ENCODE measurements around the gene SLX4IP.

Gene SLX4IP

DNA sequence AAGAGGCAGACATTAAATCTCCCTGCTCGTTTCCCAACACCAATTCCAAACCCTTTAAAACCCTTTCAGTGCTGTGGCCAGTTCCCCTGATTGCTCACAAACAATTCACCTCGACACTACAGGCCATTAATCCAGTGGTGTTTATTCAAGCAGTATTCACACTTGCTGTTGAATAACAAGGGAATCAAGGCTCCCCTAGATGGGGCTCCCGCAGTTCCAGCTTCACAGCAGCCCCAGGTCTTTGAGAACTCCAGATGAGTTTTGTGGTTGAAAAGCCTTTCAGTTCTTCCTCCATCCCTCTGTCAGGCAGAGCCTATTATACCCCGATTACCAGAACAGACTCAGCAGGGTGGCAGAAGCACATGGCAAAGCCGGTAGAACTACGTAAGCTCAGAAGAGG, 202.5 kb downstream of the SLX4IP start:
- DNase-seq = no peak

DNA sequence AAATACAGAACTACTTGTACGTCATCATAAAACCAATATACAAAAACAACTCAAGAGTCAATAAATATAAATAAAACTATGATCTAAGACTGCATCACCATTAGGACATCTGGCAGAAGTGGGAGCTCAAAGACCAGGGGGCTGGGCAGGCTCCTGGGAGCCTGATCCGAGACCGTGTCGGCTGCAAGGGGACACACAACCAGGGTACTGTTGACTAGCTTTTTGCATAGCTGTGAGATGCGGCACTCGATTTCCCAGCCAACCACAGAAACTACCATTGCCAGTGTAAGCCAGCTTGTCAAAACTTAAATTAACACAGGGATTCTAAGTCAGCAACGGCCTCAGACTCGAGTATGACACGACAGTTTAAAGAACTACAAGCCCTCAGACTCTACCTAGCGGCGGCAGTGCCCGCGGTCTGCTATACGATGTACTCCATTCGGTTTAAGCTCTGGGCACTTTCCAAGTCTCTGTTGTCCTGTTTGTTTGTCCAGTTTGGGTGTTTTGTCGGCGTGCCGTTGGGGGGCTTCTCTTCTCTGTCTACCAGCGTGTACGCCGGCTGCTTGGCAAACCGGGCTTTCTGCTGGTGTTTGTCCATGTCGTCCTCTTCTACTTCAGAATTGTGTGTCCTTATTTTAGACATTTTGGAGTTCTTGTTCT, 204.1 kb downstream of the SLX4IP start:
- DNase-seq = no peak

DNA sequence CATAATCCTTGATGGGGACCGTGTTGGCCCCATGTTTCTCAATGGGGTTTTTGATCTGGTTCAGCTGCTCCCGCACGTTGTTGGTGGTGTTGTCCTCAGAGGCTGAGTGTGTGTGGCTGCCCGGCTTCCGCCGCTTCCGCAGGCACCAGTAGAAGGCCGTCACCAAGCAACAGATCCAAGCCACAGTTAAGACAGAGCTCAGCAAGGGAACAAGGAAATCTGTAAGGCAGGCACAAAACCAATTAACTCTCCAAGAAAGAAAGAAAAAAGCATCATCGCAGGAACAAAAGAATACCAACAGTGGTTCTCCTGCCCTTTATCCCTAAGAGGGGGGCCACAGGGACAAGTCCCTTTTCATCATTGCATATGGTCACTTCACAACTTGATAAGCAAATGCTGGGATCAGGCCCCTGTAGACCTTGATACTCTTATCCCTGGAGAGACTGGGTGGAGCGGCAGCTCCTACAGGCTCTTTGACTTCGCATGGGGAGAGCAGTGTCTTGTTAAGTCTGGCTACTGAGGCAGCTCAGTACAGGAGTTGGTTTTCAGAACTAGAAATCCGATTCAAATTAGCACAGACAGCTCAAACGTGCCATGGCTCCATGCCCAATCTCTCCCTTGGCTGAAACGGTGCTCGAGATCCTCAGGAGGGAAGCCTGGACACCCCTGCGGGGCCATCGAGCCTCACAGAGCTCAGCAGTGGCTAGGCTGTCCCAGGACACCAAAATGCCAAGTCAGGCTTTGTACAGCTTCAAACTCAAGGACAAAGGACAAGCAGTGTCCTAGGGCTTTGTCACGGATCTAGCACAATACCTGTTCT, 204.8 kb downstream of the SLX4IP start:
- no peak for DNase-seq

DNA sequence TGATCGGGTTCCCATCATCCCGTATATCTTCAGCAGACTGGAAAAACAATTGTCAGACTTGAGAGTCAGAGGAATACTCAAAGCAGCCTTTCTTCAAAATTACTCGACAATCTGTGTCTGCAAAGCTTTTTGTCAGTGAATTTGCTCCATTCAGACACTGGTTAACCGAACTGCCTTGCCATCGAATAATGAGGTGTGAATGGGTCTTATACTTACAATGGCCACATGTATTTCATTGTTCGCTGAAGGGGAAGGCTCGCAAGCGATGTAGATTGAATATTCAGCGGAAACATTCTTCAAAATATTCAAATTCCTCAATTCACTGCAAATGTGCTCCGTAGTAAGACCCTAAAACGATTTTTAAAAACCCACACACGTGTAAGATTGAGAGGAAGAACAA, 205.8 kb downstream of the SLX4IP start:
- DNase-seq = no peak

DNA sequence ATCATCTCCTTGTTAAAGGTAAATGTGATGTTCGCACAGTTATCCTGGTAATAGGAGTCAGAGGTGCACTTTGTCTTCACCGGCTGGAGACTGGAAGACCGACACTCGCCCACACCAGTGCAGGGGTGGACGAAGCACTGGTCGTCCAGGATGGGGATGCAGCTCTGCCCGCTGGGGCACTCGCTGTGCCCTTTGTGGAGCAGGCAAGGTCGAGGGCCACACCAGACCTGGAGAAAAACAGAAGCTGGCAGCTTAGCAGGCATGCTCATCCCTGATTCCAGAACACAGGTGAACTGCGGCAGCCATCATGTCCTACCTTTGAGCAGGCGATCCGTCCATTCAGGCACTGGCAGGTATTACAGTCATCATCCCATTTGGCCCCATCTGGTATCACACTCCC, 206.4 kb downstream of the SLX4IP start:
- no peak for DNase-seq

DNA sequence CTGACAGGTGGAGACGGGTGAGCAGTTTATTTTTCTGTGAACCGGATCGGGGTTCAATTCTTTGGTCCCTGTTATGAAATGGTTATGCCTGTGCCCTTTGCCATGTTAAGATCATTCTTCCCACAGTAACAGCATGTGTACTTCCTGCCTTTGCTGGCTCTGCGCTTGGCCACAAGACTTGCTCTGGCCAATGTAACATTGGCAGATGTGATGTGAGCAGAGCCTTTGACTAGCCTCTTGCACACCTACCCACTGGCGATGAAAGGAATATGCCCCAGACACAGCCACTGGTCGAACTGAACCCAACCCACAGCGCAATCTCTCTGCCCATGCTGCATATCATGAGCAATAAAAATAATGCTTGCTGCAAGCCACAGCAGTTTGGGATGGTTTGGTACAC, 206.8 kb downstream of the SLX4IP start:
- no peak for DNase-seq

DNA sequence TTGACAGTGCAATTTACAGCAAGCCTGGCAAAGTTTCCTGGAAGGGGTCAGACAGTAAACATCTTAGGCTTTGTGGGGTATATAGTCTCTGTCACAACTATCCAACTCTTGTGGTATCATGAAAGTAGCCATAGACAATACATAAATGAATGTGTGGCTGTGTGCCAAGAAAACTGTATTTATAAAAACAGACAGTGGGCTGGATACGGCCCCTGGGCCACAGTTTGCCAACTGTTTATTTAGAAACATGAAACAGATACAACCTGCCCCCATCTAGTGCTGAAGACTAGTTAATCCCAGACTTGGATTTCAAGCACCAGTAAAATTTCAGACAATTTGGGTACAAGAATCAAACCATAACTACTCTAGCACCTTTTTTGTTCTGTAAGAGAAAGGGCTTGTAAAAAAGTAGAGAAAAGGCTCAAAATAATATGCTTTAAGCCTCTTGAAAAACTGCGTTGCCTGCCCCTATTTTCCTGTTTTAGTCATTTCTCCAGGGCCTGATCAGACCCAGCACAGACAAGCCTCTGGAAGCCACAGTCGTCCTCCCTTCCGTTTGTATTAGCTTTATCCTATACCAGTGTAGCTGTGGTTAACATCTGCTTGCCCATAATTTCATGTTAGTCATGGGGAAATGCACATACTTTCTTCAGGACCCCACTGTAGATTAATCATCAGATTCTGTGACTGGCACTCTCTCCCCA, 207.9 kb downstream of the SLX4IP start:
- no peak for DNase-seq

DNA sequence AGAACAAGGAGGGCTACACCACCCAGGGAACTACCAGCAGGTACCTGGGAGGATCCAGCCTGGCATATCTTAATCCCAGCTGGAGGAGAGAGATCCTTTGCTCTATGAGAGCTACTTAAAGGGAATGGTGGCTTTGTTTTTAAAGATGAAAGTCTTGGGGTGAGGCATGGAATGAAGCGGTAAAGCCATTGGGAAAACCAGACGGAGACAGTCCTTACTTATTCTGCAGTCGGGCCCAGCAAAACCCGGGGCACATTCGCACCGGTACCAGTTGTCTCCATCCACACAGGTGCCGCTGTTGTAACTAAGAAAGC, 208.4 kb downstream of the SLX4IP start:
- DNase-seq = no peak

DNA sequence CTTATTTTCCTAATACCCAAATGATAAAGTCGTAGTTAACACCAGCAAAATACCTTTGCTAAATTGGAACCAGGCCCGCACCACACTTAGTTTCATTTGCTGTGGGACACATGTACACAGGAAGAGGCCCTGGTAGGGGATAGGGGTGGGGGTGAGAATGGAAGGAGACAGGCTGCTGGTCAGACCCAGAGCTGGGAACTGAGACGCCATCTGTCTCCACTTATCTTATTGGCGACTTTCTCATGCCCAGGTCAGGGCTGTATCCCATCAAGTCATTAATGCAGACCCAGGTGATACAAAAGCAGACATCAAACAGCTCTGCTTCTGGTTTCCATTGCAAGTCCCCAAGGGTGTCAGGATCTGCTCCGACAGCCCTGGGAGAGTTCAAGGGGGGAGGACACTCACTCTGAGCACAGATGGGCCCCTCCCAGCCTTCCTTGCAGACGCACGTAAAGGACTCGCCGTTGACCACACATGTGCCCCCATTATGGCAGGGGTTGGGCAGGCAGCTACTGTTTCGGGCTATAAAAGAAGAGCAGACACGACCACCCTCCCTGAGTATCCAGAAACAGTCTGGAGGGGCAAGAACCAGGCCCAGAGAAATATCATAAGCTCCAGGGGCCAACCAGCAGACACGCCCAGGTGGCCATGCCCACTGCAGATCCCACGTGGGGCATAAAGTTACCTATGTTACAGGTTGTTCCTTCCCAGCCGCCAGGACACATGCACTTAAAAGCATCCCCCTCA, 209.5 kb downstream of the SLX4IP start:
- no peak for DNase-seq

DNA sequence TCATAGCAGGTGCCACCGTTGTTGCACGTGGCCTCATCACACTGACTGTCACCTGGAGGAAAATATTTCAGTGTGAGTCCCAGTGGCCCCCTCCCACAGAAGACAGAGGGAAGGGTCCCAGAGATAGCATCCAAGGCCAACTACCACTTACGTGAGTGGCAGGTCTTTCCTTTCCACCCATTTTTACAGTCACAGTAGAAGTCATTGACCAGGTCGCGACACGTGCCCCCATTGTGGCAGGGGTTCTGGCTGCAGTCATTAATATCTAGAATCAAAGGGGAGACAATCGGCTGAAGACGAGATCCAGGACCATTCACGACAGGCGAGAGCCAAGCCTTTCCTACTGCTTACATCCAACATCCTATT, 210.1 kb downstream of the SLX4IP start:
- no peak for DNase-seq

DNA sequence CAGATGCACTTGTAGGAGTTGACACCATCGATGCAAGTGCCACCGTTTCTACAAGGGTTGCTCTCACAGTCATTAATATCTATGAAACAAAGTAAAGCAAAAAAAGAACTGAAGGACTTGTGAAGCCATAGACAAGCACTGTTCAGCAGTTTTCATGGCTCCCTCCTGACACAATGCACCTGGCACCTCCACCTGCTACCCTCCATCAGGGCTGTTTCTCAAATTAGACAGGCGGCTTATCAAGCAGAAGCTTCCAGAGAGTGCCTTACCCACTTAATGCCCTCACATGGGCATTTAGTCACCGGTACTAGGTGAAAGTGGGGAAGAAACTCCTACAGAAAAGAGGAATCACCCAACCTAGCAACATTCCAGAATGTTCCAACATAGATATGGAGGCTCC, 210.9 kb downstream of the SLX4IP start:
- no peak for DNase-seq

DNA sequence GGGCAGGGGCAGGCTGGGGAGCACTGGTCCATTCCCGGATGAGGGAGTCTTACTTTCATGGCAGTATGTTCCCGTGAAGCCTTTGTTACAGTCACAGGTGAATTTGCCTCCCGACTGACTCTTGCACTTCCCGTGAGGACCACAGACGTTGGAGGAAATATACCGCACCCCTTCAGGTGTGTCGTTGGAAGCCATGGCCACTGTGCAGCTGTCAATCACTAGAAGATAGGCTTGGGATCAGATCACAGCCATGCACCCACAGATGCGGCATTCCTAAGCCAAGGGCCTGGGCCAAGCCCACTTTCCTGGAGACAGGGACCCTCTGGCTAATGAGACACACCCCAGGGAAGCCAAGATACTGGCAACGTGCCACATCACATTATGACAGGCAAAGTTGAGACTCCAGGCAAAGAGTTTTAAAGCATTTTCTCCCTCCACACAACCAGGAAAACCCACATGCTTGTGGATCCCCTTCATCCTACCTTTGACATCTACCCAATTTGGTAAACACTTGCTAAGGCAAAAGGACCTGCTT, 211.8 kb downstream of the SLX4IP start:
- no peak for DNase-seq

DNA sequence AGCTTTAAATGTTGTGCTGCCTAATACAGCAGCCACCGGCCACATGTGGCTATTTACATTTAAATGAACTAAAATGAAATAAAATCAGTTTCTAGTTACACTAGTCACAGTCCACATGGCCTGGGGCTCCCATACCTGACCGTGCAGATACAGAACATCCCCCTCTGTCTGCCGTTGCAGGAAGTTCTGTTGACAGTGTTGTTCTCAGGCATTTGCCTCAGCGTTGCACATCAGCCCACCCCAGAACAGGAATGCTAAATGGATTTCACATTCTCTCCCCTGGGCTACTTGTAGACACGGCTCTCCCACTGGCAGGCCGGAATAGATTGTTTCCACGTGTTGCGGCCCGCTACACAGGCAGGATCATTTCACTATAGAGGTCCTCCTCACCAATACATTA, 212.4 kb downstream of the SLX4IP start:
- peak; percentile 81 for DNase-seq

DNA sequence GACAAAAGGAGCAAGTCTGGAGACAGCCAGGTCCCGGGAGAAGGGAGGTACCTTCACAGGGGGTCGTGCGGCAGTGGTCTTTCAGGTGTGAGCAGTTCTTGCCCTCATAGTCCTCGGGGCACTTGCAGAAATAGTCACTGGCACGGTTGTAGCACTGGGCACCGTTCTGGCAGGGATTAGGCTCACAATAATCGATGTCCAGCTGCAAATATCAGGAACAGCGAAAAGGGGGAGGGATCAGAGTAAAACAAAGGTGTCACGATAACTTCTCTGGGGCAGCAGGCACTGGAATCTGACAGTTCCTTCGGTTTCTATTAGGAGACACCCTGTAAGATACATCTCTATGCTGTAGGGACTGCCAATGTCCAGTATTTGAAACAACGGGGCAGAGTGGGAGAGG, 212.8 kb downstream of the SLX4IP start:
- no peak for DNase-seq

DNA sequence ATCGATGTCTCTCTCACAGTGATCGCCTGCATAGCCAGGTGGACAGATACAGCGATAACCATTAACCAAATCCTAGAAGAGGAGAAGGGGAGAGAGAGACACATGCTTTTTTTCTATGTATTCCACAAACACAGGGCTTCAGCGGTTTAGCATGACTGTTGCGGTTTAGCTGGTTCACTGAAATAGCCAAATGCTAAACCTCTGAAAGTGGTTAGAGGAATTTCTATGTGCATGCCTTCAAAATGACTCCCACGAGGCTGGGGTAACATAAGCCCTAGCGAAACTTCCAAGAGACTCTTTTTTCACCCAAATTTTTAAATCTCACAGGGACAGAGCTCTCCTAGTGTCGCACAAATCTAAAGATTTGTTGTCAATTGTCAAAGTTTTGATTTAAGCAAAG, 213.5 kb downstream of the SLX4IP start:
- no peak for DNase-seq

DNA sequence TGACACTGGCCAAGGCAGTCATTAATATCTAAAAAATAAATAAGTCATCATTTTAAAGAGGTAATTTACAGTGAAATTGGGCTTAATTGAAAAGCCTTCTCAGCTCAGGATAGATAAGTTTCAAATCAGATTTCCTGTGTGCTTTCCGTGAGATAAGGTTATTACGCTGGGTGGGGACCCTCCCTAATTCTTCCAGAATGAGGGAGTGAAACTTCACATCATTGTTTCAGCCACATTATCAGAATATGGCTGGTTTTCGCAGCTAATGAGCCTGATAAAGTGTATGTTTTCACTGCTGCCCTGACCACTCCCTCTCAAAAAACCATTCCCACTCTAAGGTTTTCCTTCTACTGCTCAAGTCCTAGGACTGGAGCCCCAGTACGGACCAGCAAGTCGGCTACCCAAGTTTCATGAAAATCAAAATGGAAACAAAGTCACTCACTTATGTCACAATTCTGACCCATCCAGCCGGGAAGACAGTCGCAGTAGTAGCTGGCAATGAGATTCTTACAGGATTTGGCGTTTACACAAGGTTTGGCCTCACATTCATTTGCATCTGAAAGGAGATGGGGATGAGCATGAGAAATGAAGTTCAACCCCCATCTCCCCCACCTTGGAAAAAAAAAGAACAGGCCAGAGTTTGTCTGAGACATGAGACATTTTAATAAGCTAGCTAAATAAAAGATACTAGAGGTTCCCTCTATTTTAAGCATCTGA, 214.1 kb downstream of the SLX4IP start:
- DNase-seq = no peak

DNA sequence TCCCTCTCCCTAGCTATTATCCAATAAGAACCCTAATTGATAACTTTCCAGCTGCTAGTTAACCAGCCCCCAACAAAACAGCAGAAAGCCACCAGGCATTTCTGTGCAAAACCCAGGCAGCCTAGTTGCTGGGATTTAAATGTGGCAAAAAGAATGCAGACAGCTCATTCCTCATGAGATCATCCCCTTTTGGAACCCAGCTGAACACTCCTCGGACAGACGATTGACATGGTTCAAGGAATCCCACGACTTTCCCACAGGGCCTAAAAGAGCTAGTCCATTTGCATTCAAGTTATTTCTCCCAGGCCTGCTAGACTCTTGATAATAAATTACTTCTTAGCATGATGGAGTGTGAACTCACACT, 214.7 kb downstream of the SLX4IP start:
- DNase-seq = no peak

DNA sequence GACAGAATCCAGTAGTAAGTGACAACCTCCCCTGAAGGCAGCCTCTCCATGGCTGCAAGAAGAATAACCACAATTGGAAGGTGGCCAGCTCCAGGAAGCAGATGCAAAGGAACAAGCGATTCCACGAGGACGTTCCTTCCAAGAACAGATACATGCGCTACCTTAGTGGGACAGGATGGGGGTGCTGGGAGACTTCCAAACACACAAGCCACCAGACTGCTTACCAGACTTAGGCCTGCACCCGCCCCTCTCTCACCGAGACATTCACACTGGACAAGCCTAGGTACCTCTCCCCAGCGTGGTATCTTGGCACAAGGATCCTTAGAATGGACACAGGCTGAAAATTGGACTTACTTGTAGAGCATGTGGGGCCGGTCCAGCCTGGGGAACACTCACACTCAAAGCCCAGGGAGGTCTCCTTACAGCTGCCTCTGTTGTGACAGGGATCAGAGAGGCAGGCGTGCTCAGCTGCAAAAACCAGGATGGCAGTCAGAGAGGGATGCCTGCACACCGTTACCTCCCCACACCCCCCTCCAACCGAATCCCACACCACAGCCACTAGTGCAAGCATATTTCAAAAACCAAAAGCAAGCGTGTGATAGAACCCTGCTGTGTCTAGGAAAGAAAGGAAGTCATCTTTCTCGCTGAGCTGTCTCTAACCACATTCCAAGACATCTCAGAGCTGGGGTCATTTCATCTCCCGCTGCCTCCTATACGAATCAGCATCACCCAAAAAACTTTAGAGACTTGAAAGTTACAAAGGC, 216.3 kb downstream of the SLX4IP start:
- DNase-seq = no peak

DNA sequence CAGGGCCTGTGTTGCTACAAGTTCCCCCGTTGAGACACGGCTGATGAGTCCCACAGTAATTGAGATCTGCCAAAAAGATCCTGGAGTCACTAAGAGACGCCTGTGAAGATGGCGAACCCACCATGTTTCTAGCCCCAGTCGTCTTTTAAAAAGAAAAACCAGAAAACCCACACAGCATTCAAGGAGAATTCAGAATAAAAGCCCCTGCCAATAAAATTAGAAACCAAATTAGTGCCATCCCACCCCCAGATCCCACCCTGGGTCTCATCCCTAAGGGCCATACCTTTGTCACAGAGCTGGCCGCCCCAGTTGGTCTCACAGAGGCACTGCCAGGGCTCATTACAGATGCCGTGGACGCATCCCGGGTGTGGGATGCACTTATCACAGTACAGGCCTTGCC, 217.1 kb downstream of the SLX4IP start:
- DNase-seq = no peak

DNA sequence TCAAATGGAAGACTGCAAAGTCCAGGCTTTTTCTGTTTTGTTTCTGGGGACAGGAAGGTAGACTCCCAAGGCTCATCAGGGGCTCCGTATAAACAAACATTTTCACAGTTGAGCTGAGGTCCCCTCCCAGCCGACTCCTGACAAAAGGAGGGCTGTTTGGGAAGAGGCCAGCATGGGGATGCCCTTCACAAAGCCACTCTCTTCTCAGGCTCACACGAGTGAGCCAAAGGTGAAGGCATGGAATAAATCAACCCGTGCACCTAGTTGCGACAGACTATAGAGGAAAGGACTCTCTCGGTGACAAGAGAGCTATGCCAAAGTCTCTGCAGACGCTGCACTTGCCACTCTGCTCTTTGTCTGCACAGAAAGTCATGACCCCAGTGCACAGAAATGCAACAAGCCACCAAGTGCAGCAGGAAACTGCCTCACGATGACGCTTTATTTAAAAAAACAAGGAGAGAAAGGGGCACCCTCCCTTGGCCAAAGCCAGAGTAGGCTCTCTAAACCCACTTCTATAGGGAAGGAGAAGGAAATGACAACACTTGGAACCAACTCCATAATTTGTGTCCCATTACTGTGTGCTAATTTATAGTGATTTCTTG, 217.7 kb downstream of the SLX4IP start:
- DNase-seq = no peak

DNA sequence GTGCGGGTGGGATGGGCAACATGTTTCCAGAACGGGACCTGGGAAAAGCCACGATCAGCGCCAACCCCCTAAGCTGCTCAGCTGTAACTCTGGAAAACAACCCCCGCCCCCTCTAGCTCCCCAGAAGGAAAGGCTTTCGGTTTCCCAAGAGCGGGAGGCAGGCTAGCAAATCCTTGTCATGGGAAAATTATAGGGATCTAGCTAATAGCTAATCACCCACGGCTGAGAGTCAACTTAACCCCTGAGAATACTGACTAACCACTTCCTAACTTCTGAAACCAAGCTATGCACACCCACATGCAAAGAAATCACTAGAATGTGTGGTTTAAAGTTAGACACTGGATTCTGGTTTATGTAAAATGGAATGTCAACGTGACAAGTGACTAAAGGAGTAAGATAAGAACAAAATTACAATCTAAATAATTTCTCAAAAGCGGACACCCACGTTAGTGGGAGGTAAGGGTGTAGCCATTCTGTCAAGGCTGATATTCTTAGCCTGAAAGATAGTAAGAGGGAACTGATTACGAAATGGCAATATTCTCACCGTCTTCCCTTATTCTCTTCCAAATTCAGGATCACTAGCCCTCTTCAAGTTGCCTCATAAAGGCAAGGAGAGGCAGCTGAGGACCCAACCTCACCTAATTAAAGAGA, 218.6 kb downstream of the SLX4IP start:
- DNase-seq = no peak

All from islet precursor cell (in vitro differentiated cells).